Neural cell (in vitro differentiated cells): Measurements from ENCODE around the gene MTHFD1L.

Source experiments
- EP300 ChIP-seq: fragments of 450-650 bp; conservative IDR thresholded peaks from 2 replicates; pipeline ENCODE4 v1.6.1; 2014; ENCODE audit warnings: antibody characterized with exemption, mild to moderate bottlenecking, moderate library complexity; ENCODE audit not compliant: poor library complexity, severe bottlenecking
- EZH2 ChIP-seq: fragments of 200-600, 300-800 bp; shearing (Covaris generic), sonication (generic); IDR thresholded peaks from 2 replicates; pipeline ENCODE4 v1.6.1; 2014; ENCODE audit warnings: antibody characterized with exemption, low read length, borderline replicate concordance, mild to moderate bottlenecking; ENCODE audit not compliant: insufficient read depth, poor library complexity, severe bottlenecking
- POLR2AphosphoS5 ChIP-seq: IDR thresholded peaks from 2 replicates; pipeline ENCODE4 v1.6.1; 2012
- RAD21 ChIP-seq: fragments of 450-650 bp; conservative IDR thresholded peaks from 2 replicates; pipeline ENCODE4 v1.6.1; 2014; ENCODE audit warnings: antibody characterized with exemption, mild to moderate bottlenecking, moderate library complexity
- REST ChIP-seq: IDR thresholded peaks from 2 replicates; pipeline ENCODE4 v1.6.1; 2012; ENCODE audit warnings: borderline replicate concordance
- TF ChIP-seq, protein P1 (sequence below): fragments of 450-650 bp; IDR thresholded peaks from 2 replicates; pipeline ENCODE4 v1.5.1; 2014; ENCODE audit warnings: antibody characterized with exemption, mild to moderate bottlenecking, moderate library complexity; ENCODE audit not compliant: poor library complexity, severe bottlenecking

DNA sequence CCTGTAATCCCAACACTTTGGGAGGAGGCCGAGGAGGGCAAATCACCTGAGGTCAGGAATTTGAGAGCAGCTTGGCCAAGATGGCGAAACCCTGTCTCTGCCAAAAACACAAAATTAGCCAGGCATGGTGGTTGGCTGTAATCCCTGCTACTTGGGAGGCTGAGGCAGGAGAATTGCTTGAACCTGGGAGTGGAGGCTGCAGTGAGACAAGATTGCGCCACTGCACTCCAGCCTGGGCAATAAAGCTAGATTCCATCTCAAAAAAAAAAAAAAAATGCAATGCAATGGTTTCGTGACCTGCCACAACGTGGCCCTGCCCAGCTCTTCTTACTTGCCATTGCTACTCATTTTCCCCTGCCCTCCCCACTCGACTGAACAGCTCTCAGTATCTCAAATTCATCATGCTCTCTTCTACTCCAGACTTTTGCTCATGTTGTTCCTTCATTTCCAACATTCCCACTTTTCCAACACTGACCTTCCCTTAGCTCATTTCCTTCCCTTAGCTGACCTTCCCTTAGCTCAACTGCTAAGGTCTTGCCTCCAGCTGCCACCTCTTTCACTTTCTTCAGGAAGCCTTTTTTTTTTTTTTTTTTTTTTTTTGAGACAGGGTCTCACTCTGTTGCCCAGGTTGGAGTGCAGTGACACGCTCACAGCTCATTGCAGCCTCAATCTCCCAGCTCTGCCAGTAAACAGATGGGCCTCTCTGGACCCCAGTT, 2.1 kb upstream of the MTHFD1L start:
- TF ChIP-seq, protein P1, sequence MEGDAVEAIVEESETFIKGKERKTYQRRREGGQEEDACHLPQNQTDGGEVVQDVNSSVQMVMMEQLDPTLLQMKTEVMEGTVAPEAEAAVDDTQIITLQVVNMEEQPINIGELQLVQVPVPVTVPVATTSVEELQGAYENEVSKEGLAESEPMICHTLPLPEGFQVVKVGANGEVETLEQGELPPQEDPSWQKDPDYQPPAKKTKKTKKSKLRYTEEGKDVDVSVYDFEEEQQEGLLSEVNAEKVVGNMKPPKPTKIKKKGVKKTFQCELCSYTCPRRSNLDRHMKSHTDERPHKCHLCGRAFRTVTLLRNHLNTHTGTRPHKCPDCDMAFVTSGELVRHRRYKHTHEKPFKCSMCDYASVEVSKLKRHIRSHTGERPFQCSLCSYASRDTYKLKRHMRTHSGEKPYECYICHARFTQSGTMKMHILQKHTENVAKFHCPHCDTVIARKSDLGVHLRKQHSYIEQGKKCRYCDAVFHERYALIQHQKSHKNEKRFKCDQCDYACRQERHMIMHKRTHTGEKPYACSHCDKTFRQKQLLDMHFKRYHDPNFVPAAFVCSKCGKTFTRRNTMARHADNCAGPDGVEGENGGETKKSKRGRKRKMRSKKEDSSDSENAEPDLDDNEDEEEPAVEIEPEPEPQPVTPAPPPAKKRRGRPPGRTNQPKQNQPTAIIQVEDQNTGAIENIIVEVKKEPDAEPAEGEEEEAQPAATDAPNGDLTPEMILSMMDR, result no peak
- TF ChIP-seq EZH2 (no peak), RAD21 (no peak), POLR2AphosphoS5 (no peak), REST (no peak), EP300 (no peak)
